Measurements from ENCODE around the gene MYO3B. TPM values are rescaled to one million over a fixed set of nuclear protein-coding genes. Genes with fewer than 3 reads are reported as not detected.

The MYO3B gene
- polyA plus RNA-seq, 4 donors: 0.08 to 9.9 (median 8.7) TPM

GRCh38 chr2:170229125-170229524 lies 51.2 kb downstream of the MYO3B start:
- DNase-seq (ENCODE audit: low read depth in 4 of 4, low spot score in 3 of 4): no peak

GRCh38 chr2:170229744-170230143 lies 51.8 kb downstream of the MYO3B start:
- DNase-seq (ENCODE audit: low read depth in 4 of 4, low spot score in 3 of 4): no peak

GRCh38 chr2:170235860-170236679 lies 58.1 kb downstream of the MYO3B start:
- peak in 2 of 4 donors; percentile 14 to 32 for DNase-seq (ENCODE audit: low read depth in 4 of 4, low spot score in 3 of 4)

GRCh38 chr2:170236680-170237047 lies 58.7 kb downstream of the MYO3B start:
- DNase-seq (ENCODE audit: low read depth in 4 of 4, low spot score in 3 of 4): no peak

- no peak for DNase-seq (ENCODE audit: low read depth in 4 of 4, low spot score in 3 of 4)
Observed at GRCh38 chr2:170237572-170238120, 59.7 kb downstream of the MYO3B start.

- no peak for DNase-seq (ENCODE audit: low read depth in 4 of 4, low spot score in 3 of 4)
Observed at GRCh38 chr2:170238776-170239175, 60.8 kb downstream of the MYO3B start.

- no peak for DNase-seq (ENCODE audit: low read depth in 4 of 4, low spot score in 3 of 4)
Observed at GRCh38 chr2:170240629-170241028, 62.7 kb downstream of the MYO3B start.

GRCh38 chr2:170241756-170242155 lies 63.8 kb downstream of the MYO3B start:
- DNase-seq (ENCODE audit: low read depth in 4 of 4, low spot score in 3 of 4): no peak

- DNase-seq (ENCODE audit: low read depth in 4 of 4, low spot score in 3 of 4): no peak
Observed at GRCh38 chr2:170243118-170243837, 65.3 kb downstream of the MYO3B start.

GRCh38 chr2:170243898-170244297 lies 66.0 kb downstream of the MYO3B start:
- DNase-seq (ENCODE audit: low read depth in 4 of 4, low spot score in 3 of 4): no peak

- DNase-seq (ENCODE audit: low read depth in 4 of 4, low spot score in 3 of 4): no peak
Observed at GRCh38 chr2:170244555-170244954, 66.6 kb downstream of the MYO3B start.

- DNase-seq (ENCODE audit: low read depth in 4 of 4, low spot score in 3 of 4): no peak
Observed at GRCh38 chr2:170245312-170245711, 67.4 kb downstream of the MYO3B start.

GRCh38 chr2:170247333-170247732 lies 69.4 kb downstream of the MYO3B start:
- DNase-seq (ENCODE audit: low read depth in 4 of 4, low spot score in 3 of 4): no peak

GRCh38 chr2:170247882-170248393 lies 70.0 kb downstream of the MYO3B start:
- no peak for DNase-seq (ENCODE audit: low read depth in 4 of 4, low spot score in 3 of 4)

GRCh38 chr2:170248574-170249393 lies 70.8 kb downstream of the MYO3B start:
- no peak for DNase-seq (ENCODE audit: low read depth in 4 of 4, low spot score in 3 of 4)

- no peak for DNase-seq (ENCODE audit: low read depth in 4 of 4, low spot score in 3 of 4)
Observed at GRCh38 chr2:170249761-170250160, 71.8 kb downstream of the MYO3B start.

GRCh38 chr2:170250584-170250983 lies 72.6 kb downstream of the MYO3B start:
- no peak for DNase-seq (ENCODE audit: low read depth in 4 of 4, low spot score in 3 of 4)

- DNase-seq (ENCODE audit: low read depth in 4 of 4, low spot score in 3 of 4): no peak
Observed at GRCh38 chr2:170252414-170252813, 74.5 kb downstream of the MYO3B start.

GRCh38 chr2:170253721-170254230 lies 75.8 kb downstream of the MYO3B start:
- DNase-seq (ENCODE audit: low read depth in 4 of 4, low spot score in 3 of 4): no peak

- DNase-seq (ENCODE audit: low read depth in 4 of 4, low spot score in 3 of 4): no peak
Observed at GRCh38 chr2:170254293-170254732, 76.4 kb downstream of the MYO3B start.

All from left renal pelvis (tissue), 4 donors.